Dermis blood vessel endothelial cell (primary cell): ENCODE measurements around the gene MUSK. TPM values are rescaled to one million over a fixed set of nuclear protein-coding genes. Genes with fewer than 3 reads are reported as not detected.
"Not testable (repeated sequence)": the region's sequence is repeated elsewhere in the genome, so short reads cannot be mapped to it uniquely, and the experiment has no call there.

Experiments used
- DNase-seq: peaks from one replicate; pipeline ENCODE4 v3.0.0; 2010
- total RNA-seq: library from RNA; depleted of rRNA; stranded (reverse); fragments of >200 nt; gene quantifications from 2 replicates; pipeline ENCODE4 v1.2.3, GENCODE V29; 2014

Gene MUSK
- total RNA-seq, 1 donor from 2014 or later, result not detected

GRCh38 chr9:110695846-110696245 lies 27.3 kb downstream of the MUSK start:
- DNase-seq, result not testable (repeated sequence)

- DNase-seq, result no peak
Measured at GRCh38 chr9:110700953-110701352, 32.4 kb downstream of the MUSK start.

GRCh38 chr9:110703669-110704068 lies 35.1 kb downstream of the MUSK start:
- no peak for DNase-seq

GRCh38 chr9:110707419-110707818 lies 38.8 kb downstream of the MUSK start:
- DNase-seq, result no peak

- no peak for DNase-seq
Measured at GRCh38 chr9:110710420-110710819, 41.8 kb downstream of the MUSK start.

GRCh38 chr9:110712955-110713354 lies 44.4 kb downstream of the MUSK start:
- no peak for DNase-seq

GRCh38 chr9:110714314-110714713 lies 45.7 kb downstream of the MUSK start:
- no peak for DNase-seq

- no peak for DNase-seq
Measured at GRCh38 chr9:110728058-110728457, 59.5 kb downstream of the MUSK start.

GRCh38 chr9:110729641-110730040 lies 61.0 kb downstream of the MUSK start:
- DNase-seq, result no peak

- DNase-seq, result no peak
Measured at GRCh38 chr9:110731437-110732028, 62.9 kb downstream of the MUSK start.

- DNase-seq, result no peak
Measured at GRCh38 chr9:110738982-110739381, 70.4 kb downstream of the MUSK start.

GRCh38 chr9:110742741-110743371 lies 74.3 kb downstream of the MUSK start:
- DNase-seq, result peak; percentile 10

- peak; percentile 48 for DNase-seq
Measured at GRCh38 chr9:110744715-110745384, 76.3 kb downstream of the MUSK start.

GRCh38 chr9:110745676-110746075 lies 77.1 kb downstream of the MUSK start:
- no peak for DNase-seq

- peak; percentile 1 for DNase-seq
Measured at GRCh38 chr9:110746211-110746930, 77.8 kb downstream of the MUSK start.

GRCh38 chr9:110748251-110748893 lies 79.8 kb downstream of the MUSK start:
- DNase-seq, result peak; percentile 2

GRCh38 chr9:110750272-110750671 lies 81.7 kb downstream of the MUSK start:
- no peak for DNase-seq

GRCh38 chr9:110751971-110752370 lies 83.4 kb downstream of the MUSK start:
- DNase-seq, result no peak

GRCh38 chr9:110752766-110753165 lies 84.2 kb downstream of the MUSK start:
- peak; percentile 63 for DNase-seq

GRCh38 chr9:110753731-110754231 lies 85.2 kb downstream of the MUSK start:
- no peak for DNase-seq

- DNase-seq, result no peak
Measured at GRCh38 chr9:110755179-110755578, 86.6 kb downstream of the MUSK start.

GRCh38 chr9:110758201-110758600 lies 89.6 kb downstream of the MUSK start:
- DNase-seq, result no peak

GRCh38 chr9:110762783-110763182 lies 94.2 kb downstream of the MUSK start:
- DNase-seq, result no peak
